Small intestine (tissue), 7 donors: ENCODE data around the gene ARHGAP42. TPM values are rescaled to one million over a fixed set of nuclear protein-coding genes. Genes with fewer than 3 reads are reported as not detected.
A peak's percentile ranks its signal among the peaks of the same experiment; 100 is the strongest.

Experiments used
- DNase-seq, 2 donors: peaks; one replicate each; pipeline versions ENCODE4 v3.0.0 to v3.0.0-alpha.2; 2013
- FAIRE-seq: peaks from 2 replicates; lab custom pipeline; 2012; peaks lifted over from hg19 to GRCh38; lab: Jason Lieb, UNC
- H3K27ac ChIP-seq, 3 donors: one replicate each; pipeline ENCODE4 v1.5.1; 2013; ENCODE audit warnings: low read length in 2 of 3, mild to moderate bottlenecking in 2 of 3, control low read depth in 1 of 3, inconsistent platforms in 1 of 3, low read depth in 1 of 3, moderate library complexity in 1 of 3
- H3K27me3 ChIP-seq, 3 donors: one replicate each; pipeline ENCODE4 v1.6.1; 2013; ENCODE audit warnings: low read length in 3 of 3, inconsistent platforms in 1 of 3; ENCODE audit not compliant: control insufficient read depth in 3 of 3, insufficient read depth in 3 of 3
- H3K36me3 ChIP-seq, 3 donors: one replicate each; pipeline ENCODE4 v1.6.1; 2013; ENCODE audit warnings: low read length in 3 of 3, inconsistent platforms in 1 of 3, low read depth in 1 of 3, mild to moderate bottlenecking in 1 of 3, moderate library complexity in 1 of 3; ENCODE audit not compliant: control insufficient read depth in 3 of 3, insufficient read depth in 2 of 3
- H3K4me1 ChIP-seq, 3 donors: one replicate each; pipeline ENCODE4 v1.6.1; 2013; ENCODE audit warnings: low read length in 2 of 3, inconsistent platforms in 1 of 3, low read depth in 1 of 3, mild to moderate bottlenecking in 1 of 3, moderate library complexity in 1 of 3; ENCODE audit not compliant: control insufficient read depth in 3 of 3, insufficient read depth in 2 of 3
- H3K4me3 ChIP-seq, 3 donors: one replicate each; pipeline ENCODE4 v1.5.1; 2013; ENCODE audit warnings: low read length in 3 of 3, control low read depth in 1 of 3, inconsistent platforms in 1 of 3, low read depth in 1 of 3, mild to moderate bottlenecking in 1 of 3, moderate library complexity in 1 of 3
- H3K9me3 ChIP-seq, 2 donors: one replicate each; pipeline ENCODE4 v1.6.1; 2013; ENCODE audit warnings: low read depth in 1 of 2, low read length in 1 of 2; ENCODE audit not compliant: control insufficient read depth in 2 of 2, insufficient read depth in 1 of 2
- WGBS, 3 donors: extraction: QIAGEN DNeasy Blood & Tissue Kit; methylation state at CpG; one replicate each; pipeline ENCODE4 v1.1.7; 2013; 5-methylcytosine and 5-hydroxymethylcytosine counted together
- polyA plus RNA-seq, 4 donors: library from polyadenylated mRNA; stranded (reverse) in 3 of 4; unstranded in 1 of 4; fragments of 200-250 nt in 3 of 4; fragments of 120-200 nt in 1 of 4; gene quantifications; one replicate each; pipeline versions ENCODE4 v1.2.1 to v1.2.3, GENCODE V29; 2013
- donor health status: healthy with polysubstance abuse.
- donor health status: control.
- donor health status: control.
- donor health status: Bipolar disorder and iron deficiency.
- donor health status: healthy.

ARHGAP42 gene
- polyA plus RNA-seq, 4 donors = 4.3 to 17.0 (median 14.9) TPM

DNA sequence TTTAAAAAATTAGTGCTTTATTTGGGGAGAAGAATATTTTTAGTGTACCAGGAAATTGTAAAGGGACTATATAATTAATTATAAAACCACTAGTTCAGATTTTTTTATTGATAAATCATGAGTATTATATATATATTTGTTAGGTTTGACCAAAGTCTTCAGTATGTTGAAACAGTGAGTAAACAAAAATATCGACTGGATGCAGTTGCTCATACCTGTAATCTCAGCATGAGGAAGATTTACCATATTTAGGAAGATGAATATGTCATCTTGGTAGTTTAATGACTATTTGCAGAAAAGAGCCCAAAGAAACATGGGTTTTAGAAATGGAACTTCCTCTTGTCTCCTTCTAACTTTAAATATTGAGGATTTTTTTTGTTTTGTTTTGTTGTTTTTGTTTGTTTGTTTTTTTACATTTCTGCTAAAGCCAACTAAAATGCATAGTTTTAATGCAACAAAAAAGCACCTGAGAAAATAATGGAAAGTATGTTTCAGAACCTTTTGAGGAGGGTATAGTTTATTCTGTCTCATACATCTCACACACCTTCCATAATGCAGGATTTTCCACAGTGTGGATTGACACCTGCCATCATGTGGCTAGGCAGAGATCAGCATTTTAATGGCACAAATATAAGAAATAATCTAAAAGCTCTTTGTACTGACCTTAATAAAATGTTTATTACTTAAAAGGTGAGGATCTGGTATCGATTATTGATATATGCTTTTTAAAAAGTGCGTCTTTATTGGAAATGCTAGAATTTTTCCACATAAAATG lies 114.3 kb downstream of the ARHGAP42 start:
- Histone ChIP-seq H3K4me3 (no peak overlapping the region), H3K36me3 (no peaks in the 10 kb centered on the region), H3K27me3 (no peaks in the 10 kb centered on the region), H3K4me1 (no peaks in the 10 kb centered on the region), H3K9me3 (no peaks in the 10 kb centered on the region), H3K27ac (no peak overlapping the region)
- FAIRE-seq (no peak), DNase-seq (no peak)
- 56 to 81% (median 59%) methylated on average over 3 of the region's 3 CpGs for WGBS, 3 donors

DNA sequence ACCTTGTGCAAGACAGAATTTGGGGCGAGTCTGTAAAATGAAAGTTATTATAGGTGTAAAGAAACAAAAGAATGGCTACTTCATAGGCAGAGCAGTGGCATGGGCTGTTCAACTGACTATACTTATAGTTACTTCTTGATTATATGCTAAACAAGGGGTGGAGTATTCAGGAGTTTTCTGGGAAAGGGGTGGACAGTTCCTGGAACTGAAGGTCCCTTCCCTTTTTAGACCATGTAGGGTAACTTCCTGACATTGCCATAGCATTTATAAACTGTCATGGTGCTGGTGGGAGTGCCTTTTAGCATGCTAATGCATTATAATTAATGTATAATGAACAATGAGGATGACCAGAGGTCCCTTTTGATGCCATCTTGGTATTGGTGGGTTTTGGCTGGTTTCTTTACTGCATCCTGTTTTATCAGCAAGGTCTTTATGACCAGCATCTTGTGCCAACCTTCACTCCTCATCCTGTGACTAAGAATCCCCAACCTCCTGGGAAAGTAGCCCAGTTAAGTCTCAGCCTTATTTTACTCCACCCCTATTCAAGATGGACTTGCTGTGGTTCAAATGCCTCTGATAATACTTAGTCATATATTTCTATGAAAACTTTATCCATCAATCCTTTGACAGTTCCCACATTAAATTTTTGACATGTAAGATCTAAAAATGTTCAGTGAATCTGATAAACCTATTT lies 118.6 kb downstream of the ARHGAP42 start:
- FAIRE-seq = no peak
- 93 to 100% (median 96%) methylated on average over 1 of the region's 1 CpG for WGBS, 3 donors

DNA sequence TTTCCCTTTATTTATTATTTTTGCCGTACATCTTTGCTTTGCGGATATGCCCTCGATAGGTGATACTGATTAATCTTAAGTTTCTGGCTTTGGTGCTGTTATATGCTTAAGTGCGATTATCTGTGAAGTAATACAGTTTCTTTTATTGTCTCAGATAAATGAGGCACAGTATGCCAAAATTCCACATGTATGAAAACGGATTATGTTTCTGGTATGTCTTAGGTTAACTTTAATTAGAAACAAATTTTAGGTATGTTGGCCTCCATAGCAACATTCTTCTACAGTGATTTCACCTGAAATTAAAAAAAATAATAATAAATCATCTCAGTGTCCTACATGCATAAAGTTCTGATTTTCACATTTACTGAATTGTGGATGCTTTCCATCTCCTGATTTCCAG lies 119.2 kb downstream of the ARHGAP42 start:
- DNase-seq (no peak), FAIRE-seq (no peak)
- 86 to 95% (median 93%) methylated on average over 5 of the region's 5 CpGs for WGBS, 3 donors
- Histone ChIP-seq H3K9me3 (no peaks in the 10 kb centered on the region), H3K4me1 (peaks cover 0 to 6% (median 0%) of the 10 kb centered on the region in 3 donors), H3K27me3 (no peaks in the 10 kb centered on the region), H3K27ac (no peak overlapping the region), H3K36me3 (peaks cover 0 to 2% (median 0%) of the 10 kb centered on the region in 3 donors), H3K4me3 (no peak overlapping the region)

More for the DNA sequence above, 118.6 kb downstream of the ARHGAP42 start:
- H3K27ac ChIP-seq = no peak overlapping the region
- H3K4me3 ChIP-seq = no peak overlapping the region
- H3K9me3 ChIP-seq = no peaks in the 10 kb centered on the region
- DNase-seq = no peak
- H3K36me3 ChIP-seq = peaks cover 0 to 2% (median 0%) of the 10 kb centered on the region in 3 donors
- H3K27me3 ChIP-seq = no peaks in the 10 kb centered on the region
- H3K4me1 ChIP-seq = peaks cover 0 to 6% (median 0%) of the 10 kb centered on the region in 3 donors

DNA sequence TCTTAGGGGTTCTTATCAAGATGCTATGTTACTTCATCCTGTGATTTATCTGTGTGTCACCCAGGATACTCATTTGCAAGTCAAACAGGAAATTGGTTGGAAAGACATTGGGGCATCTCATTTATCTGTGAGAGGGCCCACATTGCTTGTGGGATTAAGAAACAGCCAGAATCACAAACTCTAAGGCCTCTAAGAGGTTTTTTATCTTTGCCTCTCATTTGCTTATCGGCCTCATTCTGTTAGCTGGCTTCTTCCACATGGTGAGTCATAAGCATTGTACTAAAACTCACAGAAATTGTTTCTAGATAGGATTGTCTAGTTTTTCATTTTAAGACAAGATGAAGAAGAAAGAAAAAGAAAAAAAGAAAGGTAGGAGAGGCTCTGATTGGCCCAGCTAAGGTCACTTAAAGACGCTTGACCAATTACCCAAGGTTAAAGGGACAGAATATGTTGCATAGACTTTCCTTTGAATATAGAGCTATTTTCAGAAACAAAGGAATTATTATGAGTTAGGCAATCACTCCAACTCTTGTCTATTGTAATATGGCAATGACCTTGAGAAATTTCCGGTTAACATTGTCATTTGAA lies 121.9 kb downstream of the ARHGAP42 start:
- Histone ChIP-seq H3K4me1 (peaks cover 0 to 6% (median 0%) of the 10 kb centered on the region in 3 donors), H3K27ac (no peak overlapping the region), H3K9me3 (no peaks in the 10 kb centered on the region), H3K36me3 (peaks cover 0 to 2% (median 0%) of the 10 kb centered on the region in 3 donors), H3K27me3 (no peaks in the 10 kb centered on the region), H3K4me3 (no peak overlapping the region)
- peak in 1 of 2 donors; percentile 36 for DNase-seq
- no peak for FAIRE-seq
- 53 to 72% (median 72%) methylated on average over 3 of the region's 3 CpGs for WGBS, 3 donors

DNA sequence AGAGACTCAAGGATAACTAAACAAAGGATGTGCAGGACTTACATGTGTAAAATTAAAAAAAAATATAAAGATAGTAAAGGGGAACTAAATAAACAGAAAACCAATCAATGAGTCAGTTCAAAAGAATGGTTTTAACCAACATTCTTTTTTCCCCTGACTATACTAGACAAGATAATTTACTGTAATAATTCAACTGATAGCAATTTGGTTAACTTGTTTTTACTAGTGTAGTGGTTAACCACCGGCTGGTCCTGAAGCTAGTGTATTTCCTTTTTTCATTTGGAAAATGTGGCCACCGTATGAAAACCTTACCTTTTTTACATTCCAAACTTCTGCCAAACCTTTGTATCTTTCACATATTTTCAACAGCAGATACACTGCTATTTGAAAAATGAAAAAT lies 123.1 kb downstream of the ARHGAP42 start:
- H3K36me3 ChIP-seq = peaks cover 0 to 2% (median 0%) of the 10 kb centered on the region in 3 donors
- 71 to 92% (median 76%) methylated on average over 2 of the region's 2 CpGs for WGBS, 3 donors
- H3K27ac ChIP-seq = no peak overlapping the region
- H3K27me3 ChIP-seq = no peaks in the 10 kb centered on the region
- H3K9me3 ChIP-seq = no peaks in the 10 kb centered on the region
- no peak for DNase-seq
- no peak overlapping the region for H3K4me3 ChIP-seq
- FAIRE-seq = no peak
- peaks cover 0 to 6% (median 0%) of the 10 kb centered on the region in 3 donors for H3K4me1 ChIP-seq

DNA sequence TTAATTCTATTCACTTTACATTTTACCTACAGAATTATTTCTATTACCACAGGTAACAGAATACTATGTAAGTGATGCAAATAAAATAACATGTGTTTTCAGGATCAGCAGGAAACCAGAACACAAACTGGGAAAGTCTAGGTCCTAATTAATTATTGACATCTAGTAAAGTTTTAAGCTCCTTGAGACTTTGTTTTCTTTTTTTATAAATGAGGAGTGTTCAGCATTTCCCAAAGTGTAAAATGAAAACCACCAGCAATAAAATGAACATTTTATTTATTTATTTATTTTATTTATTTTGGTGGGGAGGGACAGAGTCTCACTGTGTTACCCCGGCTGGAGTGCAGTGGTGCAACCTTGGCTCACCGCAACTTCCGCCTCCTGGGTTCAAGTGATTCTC lies 123.6 kb downstream of the ARHGAP42 start:
- WGBS, 3 donors = 82 to 89% (median 87%) methylated on average over 3 of the region's 3 CpGs
- no peak overlapping the region for H3K27ac ChIP-seq
- no peak for FAIRE-seq

DNA sequence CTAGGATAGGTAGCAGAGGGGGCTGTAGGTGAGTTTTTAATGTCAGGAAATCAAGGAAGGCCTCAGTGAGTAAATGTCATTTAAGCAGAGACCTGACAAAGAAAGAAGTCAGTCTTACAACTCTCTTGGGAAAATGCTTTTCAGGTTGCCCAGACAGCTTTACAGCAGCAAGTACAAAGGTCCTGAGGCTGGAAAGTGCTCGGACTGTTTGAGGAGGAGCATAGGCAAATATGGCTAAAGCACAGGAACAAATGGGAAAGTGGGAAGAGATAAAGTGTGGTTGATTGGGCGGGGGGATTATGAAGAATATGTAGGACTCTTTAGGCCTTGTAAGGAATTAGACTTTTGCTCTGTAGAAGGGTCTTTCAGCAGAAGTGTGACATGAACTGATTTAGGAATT lies 125.4 kb downstream of the ARHGAP42 start:
- DNase-seq (peak in 1 of 2 donors; percentile 14), FAIRE-seq (no peak)
- H3K9me3 ChIP-seq = no peaks in the 10 kb centered on the region
- H3K36me3 ChIP-seq = no peaks in the 10 kb centered on the region
- 53 to 81% (median 62%) methylated on average over 2 of the region's 2 CpGs for WGBS, 3 donors
- H3K27me3 ChIP-seq = no peaks in the 10 kb centered on the region
- H3K4me1 ChIP-seq = peaks cover 0 to 6% (median 2%) of the 10 kb centered on the region in 3 donors
- H3K27ac ChIP-seq = no peak overlapping the region
- H3K4me3 ChIP-seq = no peak overlapping the region

More for the DNA sequence above, 123.6 kb downstream of the ARHGAP42 start:
- H3K4me3 ChIP-seq = no peak overlapping the region
- H3K4me1 ChIP-seq = peaks cover 0 to 6% (median 0%) of the 10 kb centered on the region in 3 donors
- H3K27me3 ChIP-seq = no peaks in the 10 kb centered on the region
- DNase-seq = no peak
- no peaks in the 10 kb centered on the region for H3K9me3 ChIP-seq
- H3K36me3 ChIP-seq = peaks cover 0 to 2% (median 0%) of the 10 kb centered on the region in 3 donors

DNA sequence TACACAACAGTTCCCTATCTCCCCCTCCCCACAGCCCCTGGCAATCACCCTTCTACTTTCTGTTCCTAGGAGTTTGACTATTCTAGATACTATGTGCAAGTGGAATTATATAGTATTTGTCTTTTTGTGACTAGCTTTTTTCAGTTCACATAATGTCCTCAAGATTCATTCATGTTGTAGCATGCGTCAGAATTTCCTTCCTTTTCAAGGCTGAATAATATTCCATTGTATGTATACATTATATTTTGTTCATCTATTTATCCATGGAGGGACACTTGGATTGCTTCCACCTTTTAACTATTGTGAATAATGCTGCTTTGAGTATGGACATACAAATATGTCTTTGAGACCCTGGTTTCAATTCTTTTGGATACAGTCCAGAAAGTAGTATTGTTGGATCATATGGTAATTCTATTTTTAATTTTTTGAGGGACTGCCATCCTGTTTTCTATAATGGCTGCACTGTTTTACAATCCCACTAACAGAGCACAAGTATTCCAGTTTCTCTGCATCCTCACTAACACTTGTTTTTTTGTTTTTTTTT lies 128.8 kb downstream of the ARHGAP42 start:
- Histone ChIP-seq H3K36me3 (no peaks in the 10 kb centered on the region), H3K27ac (no peak overlapping the region), H3K9me3 (no peaks in the 10 kb centered on the region), H3K4me1 (peaks cover 0 to 2% (median 0%) of the 10 kb centered on the region in 3 donors), H3K27me3 (no peaks in the 10 kb centered on the region), H3K4me3 (no peak overlapping the region)
- DNase-seq (no peak), FAIRE-seq (no peak)
- WGBS, 3 donors = 93 to 97% (median 95%) methylated on average over 1 of the region's 1 CpG
